HFF-Myc (cell line): ENCODE data around the gene METTL8.

Experiments used
- DNase-seq: peaks from one replicate; pipeline ENCODE4 v3.0.0-alpha.2; 2011; ENCODE audit warnings: low read depth; ENCODE audit errors: extremely low read depth
- H3K4me3 ChIP-seq: replicated peaks from 2 replicates; pipeline ENCODE4 v1.5.1; 2011; ENCODE audit warnings: low read depth, mild to moderate bottlenecking, control low read depth, low read length
- CTCF ChIP-seq: IDR thresholded peaks from 2 replicates; pipeline ENCODE4 v1.5.1; 2012; ENCODE audit warnings: mild to moderate bottlenecking, low read depth, low read length, control low read depth; ENCODE audit errors: missing control alignments

METTL8 gene

GRCh38 chr2:171320731-171321130, 113.1 kb downstream of the METTL8 start:
- no peak overlapping the region for H3K4me3 ChIP-seq
- no peak for TF ChIP-seq CTCF

GRCh38 chr2:171320208-171320621, 113.6 kb downstream of the METTL8 start:
- DNase-seq = no peak
- no peak for TF ChIP-seq CTCF
- no peak overlapping the region for H3K4me3 ChIP-seq

More at GRCh38 chr2:171320731-171321130, 113.1 kb downstream of the METTL8 start:
- DNase-seq = no peak

GRCh38 chr2:171319164-171319810, 114.5 kb downstream of the METTL8 start:
- H3K4me3 ChIP-seq = no peak overlapping the region
- no peak for TF ChIP-seq CTCF
- DNase-seq = no peak

- no peak for DNase-seq
- no peak overlapping the region for H3K4me3 ChIP-seq
- TF ChIP-seq CTCF = no peak
These were observed 115.3 kb downstream of the METTL8 start for GRCh38 chr2:171318463-171318934.

- no peak for DNase-seq
- no peak overlapping the region for H3K4me3 ChIP-seq
- no peak for TF ChIP-seq CTCF
These were observed 116.2 kb downstream of the METTL8 start for GRCh38 chr2:171317492-171318125.

GRCh38 chr2:171316755-171317337, 116.9 kb downstream of the METTL8 start:
- no peak overlapping the region for H3K4me3 ChIP-seq
- no peak for DNase-seq
- no peak for TF ChIP-seq CTCF
